CMK (cell line): ENCODE measurements around the gene SLC41A2.
"Not testable (repeated sequence)": the region's sequence is repeated elsewhere in the genome, so short reads cannot be mapped to it uniquely, and the experiment has no call there.

Experiments used
- DNase-seq: peaks from one replicate; pipeline ENCODE4 v3.0.0-alpha.2; 2010; ENCODE audit warnings: low read depth

The SLC41A2 gene, protein sequence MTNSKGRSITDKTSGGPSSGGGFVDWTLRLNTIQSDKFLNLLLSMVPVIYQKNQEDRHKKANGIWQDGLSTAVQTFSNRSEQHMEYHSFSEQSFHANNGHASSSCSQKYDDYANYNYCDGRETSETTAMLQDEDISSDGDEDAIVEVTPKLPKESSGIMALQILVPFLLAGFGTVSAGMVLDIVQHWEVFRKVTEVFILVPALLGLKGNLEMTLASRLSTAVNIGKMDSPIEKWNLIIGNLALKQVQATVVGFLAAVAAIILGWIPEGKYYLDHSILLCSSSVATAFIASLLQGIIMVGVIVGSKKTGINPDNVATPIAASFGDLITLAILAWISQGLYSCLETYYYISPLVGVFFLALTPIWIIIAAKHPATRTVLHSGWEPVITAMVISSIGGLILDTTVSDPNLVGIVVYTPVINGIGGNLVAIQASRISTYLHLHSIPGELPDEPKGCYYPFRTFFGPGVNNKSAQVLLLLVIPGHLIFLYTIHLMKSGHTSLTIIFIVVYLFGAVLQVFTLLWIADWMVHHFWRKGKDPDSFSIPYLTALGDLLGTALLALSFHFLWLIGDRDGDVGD

DNA sequence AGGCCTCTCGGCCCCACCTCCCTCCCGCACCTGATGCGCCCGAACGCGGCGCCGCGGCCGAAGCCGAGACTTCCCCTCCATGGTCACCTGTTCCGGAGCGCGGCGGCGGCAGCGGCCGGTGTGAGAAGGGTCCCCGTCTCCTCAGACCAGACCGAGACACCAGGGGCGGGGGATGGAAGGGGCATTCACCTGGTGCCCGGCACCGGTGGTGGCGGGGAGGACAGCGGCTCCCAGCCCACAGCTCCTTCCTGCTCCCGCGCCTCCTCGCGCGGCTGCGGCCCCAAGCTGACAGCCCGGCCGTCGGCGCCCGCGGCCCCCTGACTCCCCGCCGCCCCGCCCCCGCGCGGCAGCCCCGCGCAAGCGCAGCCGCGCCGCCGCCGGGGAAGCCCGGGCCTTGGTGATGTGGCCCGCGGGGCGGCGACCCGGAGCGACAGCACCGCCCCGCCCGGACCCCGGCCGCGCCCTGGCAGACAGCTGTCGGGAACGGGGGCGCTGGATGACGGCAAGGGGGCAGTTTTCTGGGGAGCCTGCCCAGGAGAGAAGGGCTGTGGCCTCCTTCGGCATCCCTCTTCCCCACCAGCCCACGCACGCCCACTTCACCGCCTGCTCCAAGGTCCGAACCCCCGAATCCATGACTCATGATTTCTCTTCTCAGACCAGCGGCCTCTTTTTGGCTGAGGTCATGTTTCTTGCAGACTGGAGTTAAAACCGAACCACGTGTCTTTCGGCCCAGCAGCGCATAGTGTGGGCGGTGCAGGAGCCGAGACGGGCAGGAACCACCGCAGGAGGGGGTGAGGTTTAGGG, at the start of gene SLC41A2:
Gene SLC41A2 (minus strand): TSS at position 290 of the 804 bp plus-strand sequence. CDS start 29,763 bp downstream, outside the sequence.
- DNase-seq, result peak; percentile 3

DNA sequence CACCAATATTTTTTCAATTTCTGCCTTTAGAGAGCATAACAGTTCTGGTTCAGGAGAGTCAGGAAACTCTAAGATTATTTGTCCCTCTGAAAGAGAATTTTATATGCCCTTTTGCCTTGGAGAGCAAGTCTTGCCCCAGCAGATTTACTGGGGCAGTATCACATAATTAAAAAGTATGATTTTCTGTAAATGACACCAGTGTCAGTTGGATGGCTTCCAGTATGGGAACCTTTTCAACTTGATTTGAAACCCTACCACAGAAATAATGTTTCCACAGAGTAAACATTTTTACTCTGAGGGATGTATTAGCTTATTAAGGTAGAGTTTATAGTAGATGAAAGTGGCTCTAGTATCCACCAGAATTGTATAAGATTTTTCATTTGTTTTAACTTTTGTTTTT, 43.4 kb upstream of the SLC41A2 start:
- DNase-seq, result no peak

DNA sequence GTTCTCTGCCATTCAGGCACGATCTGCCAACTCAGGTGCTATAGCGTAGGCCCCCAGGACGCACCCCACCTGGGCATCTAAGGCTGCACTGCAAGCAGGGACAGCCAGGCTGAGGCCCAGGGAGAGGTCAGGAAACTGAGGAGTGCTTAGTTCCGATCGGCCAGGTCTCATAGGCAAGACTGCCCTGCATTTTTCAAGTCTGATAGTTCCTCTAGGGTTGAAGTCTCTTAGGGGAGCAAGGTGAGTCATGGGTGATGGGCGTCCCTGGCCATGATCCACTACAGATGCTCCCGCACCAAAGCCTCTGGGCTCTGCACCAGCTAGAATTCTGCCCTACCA, 41.2 kb upstream of the SLC41A2 start:
- no peak for DNase-seq

DNA sequence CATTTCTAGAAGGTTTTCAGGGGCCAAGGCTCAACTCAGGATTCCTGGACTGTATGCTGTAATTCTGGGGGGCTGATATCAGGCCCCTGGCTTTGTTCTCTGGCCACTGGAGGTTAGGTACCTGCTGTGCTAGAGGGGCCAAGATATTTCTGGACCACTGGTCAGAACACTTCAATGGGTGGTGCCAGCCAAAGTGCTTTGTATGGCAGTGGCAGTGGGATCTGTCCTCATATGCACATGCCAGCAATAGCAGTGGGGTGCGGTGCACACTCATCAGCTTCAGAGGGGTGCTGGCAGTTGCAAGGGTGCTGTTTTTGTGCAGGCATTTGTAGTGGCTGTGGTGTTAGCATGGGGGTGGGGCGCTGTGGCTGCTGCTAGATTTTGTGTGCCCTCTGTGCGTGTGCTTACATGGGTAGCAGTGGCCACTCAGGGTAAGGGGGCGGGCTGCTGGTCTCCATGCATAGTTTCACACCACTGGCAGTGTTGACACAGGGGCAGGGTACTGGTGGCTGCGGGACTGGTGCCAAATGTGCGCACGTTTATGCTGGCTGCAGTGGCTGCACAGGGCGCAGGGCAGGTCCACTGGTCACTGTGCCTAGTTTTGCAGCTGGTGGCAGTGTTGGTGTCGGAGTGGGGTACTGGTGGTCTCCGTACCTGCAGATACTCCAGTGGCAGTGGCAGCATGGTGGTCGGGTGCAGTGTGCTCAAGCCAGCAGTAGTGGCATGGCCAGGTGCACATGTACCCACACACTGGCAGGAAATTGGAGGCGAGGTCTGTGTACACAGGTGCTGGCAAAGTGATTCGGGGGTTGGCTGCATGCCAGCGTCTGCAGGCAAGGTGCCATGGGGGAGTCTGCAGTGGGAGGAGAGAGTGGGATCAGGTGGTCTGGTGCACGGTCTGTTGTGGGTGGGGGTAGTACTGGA, 40.6 kb upstream of the SLC41A2 start:
- no peak for DNase-seq

DNA sequence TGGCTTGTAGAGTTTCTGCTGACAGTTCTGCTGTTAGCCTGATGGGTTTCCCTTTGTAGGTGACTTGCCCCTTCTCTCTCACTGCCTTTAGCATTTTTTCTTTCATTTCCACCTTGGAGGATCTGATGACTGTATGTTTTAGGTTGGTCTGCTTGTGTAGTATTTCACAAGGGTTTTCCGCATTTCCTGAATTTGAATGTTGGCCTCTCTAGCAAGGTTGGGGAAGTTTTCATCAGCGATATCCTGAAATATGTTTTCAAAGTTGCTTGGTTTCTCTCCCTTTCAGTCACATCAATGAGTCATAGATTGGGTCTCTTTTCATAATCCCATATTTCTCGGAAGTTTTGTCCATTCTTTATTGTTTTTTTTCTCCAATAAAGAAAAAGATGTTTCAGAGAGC, 39.5 kb upstream of the SLC41A2 start:
- no peak for DNase-seq

DNA sequence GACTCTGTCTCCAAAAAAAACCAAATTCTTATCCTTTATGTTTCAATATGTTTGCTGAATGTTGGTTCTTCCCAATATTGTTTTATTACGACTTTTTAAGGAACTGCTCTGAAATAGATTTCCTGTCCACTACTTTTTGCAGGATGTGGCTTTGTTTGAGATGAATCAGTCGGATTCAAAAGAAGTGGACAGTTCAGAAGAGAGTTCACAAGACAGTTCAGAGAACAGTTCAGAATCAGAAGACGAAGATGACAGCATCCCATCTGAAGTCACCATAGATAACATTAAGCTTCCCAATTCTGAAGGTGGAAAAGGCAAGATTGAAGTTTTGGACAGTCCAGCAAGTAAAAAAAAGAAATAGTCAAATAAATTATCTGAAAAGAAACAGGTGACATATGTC, 36.2 kb upstream of the SLC41A2 start:
- DNase-seq, result no peak

DNA sequence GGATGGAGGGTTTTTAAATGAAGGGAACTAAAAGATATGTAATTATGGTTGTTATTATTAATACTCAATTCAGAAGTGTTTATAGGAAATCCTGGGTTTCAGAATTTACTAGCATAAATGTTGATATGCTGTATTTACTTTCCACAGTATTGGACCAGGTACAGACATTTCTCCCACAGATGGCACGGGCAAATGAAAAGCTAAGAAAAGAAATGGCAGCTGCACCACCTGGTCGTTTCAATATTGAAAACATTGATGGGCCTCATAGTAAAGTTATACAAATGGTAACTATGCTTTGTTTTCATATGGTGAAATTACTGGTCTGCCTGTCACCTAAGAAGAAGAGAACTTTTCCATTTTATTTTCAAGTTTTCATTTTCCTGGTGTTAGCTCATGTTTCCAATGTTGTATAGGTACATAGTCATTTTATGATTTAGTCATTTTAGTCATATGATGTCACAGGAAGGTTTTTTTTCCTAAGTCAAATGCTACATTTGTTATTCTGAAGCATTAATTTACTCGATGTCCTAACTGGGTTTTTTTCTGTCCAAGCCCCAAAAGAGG, 33.6 kb upstream of the SLC41A2 start:
- no peak for DNase-seq

DNA sequence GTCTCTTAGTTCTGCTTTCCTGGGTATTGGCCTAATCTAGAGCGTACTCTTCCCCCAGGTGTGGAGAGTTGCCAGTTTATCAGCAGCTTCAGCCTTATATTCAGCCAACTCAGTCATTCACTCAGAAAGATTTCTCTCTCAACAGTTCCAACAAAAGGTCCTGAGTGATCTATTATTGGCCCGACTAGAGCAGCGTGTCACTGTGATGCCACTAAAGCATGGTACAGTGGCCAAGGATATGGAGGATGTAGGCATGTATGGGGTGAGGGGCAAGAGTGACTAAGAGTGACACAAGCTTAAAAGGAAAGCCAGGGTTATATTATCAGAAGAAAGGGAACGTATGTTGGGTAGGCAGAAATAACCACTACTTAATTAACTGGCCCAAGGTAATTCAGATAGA, 32.9 kb upstream of the SLC41A2 start:
- DNase-seq, result no peak

DNA sequence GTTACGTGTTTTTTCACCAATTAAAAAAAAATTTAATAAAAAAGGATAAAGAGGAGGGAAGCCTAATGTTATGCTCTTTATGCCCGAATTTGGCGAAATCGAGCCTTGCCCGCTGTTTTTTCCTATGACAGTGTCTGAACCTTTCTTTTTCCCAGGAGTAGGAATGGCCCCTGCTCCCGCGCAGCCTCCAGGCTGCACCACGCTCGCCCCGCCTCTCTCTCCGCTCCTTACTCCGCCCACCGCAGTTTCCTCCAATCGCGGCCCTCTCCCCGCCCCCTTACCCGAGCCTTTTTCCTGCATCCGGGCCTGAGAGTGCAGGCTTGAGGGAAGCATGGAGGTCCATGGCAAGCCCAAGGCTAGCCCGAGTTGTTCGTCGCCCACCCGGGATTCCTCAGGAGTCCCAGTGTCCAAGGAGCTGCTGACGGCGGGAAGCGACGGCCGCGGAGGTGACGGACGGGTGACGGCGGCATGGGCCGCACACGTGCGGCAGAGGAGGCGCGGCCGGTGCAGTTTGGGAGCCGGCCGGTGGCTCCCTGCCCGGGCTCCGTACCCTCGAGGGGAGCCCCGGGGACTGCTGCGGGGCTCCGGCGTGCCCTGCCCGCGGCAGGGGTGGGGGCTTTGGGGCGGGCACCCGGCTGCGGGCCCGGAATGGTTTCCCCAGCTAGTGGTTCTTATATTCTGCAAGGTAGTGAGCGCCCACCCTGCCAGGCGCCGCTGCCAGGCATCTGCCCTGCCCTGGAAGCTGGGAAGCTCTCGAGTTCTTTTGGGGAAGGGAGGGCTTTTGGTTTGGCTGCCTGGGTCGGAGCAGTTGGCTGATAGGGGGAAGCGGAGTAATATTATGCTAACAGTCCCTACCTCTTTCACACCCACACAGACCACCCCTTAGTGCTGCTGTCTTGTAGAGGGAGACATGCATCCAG, 28.2 kb upstream of the SLC41A2 start, which contains the start of gene NOPCHAP1:
Gene NOPCHAP1 (plus strand): TSS at position 295 of the 920 bp plus-strand sequence. CDS start 37 bp downstream, at position 332.
- peak; percentile 39 for DNase-seq

DNA sequence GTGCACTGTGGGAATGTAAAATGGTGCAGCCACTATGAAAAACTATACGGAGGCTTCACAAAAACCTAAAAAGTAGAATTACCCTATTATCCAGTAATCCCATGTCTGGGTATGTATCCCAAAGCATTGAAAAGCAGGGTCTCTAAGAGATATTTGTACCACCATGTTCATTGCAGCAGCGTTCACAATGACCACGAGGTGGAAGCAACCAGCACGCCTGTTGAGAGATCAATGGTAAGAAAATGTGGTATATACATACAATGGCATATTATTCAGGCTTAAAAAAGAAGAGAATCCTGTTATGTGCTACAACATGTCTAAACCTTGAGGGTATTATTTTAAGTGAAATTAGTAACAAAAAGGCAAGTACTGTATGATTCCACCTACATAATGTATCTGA, 27.1 kb upstream of the SLC41A2 start:
- DNase-seq, result no peak

DNA sequence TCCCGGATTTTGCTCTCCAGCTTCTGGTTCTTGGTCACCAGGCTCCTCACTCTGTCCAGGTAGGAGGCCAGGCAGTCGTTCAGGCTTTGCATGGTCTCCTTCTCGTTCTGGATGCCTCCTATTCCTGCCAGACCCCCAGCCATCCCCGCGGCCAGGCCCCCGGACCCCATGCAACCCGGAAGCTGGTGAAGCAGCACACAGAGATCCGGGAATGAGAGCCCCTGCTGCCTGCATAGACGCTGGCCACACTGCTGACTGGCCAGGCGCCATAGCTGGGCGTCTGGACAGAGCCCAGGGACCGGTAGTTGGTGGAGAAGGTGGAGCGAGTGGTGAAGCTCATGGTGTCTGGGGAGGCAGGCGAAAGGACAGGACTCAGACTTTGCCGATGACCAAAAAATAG, 19.6 kb upstream of the SLC41A2 start:
- not testable (repeated sequence) for DNase-seq

DNA sequence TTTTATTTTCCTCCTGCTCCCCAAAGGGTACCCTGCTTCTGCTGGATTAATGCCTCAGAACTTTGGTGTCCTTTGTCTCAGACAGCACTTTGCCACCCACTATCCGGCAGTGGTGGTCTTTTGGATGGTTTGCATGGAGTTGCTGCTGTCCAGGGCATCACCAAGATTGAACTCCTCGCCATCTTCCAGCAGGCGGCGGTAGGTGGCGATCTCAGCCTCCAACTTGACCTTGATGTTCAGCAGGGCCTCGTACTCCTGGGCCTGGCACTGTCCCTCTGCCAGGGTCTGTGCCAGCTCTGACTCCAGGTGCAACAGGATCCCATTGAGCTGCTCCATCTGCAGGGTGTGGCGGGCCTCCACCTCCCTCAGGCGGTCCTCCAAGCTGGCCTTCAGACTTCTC, 18.6 kb upstream of the SLC41A2 start:
- DNase-seq, result no peak

DNA sequence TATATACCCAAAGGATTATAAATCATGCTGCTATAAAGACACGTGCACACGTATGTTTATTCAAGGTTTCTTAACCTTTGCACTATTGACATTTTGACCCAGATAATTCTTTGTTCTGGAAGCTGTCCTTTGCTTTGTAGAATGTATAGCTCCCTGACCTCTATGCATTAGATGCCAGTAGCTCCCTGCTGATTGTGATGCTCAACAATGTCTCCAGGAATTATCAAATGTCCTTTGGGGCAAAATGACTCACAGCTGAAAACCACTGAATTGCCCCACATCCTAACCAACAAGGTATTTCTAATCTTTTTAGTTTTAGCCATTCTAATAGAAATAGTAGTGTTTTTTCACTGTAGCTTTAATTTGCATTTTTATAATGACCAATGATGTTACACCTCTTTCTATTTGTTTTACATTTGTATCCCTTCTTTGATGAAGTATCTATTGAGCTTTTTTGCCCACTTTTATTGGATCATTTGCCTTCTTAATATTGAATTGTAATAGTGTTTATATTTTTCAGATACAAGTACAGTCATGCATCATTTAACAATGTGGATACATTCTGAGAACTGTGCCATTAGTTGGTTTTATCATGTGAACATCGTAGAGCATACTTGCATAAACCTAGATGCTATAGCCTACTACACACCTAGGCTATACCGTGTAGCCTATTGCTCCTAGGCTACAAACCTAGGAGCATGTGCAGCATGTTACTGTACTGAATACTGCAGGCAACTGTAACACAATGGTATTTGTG, 17.7 kb upstream of the SLC41A2 start:
- no peak for DNase-seq

DNA sequence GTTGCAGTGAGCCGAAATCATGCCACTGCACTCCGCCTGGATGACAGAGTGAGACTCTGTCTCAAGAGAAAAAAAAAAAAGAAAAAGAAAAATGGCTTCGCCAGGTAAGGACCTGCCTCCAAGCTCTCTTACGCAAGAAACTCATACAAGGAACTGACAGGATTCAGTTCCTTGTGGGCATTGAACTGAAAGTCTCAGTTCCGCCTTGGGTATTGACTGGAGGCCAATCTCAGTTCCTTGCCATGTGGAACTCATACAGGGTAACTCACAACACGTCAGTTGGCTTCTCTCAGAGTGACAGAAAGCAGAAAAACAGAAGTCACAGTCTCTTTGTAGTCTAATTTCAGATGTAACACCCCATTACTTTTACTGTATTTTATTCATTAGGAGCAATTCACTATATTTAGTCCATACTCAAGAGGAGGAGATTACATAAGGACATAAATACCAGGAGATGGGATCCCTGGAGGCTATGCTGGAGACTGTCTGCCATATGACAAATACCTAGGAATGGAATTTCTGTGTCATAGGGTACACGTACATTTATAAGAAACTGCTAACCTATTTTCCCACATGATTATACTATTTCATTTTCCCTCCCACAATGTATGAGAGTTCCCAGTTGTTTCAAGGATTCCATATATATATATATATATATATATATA, 16.7 kb upstream of the SLC41A2 start:
- DNase-seq, result no peak

DNA sequence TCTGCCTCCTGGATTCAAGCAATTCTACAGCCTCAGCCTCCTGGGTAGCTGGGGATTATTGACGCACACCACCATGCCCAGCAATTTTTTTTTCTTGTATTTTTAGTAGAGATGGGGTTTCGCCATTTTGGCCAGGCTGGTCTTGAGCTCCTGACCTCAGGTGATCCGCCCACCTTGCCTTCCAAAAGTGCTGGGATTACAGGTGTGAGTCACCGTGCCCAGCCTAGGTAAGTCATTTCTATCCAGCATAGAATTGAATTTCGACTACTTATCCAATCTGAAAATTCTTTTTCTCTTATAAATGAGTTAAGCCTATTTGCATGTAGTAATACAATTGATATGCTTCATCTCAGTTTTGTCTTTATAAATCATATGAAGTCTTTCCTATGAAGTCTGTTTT, 15.2 kb upstream of the SLC41A2 start:
- no peak for DNase-seq

DNA sequence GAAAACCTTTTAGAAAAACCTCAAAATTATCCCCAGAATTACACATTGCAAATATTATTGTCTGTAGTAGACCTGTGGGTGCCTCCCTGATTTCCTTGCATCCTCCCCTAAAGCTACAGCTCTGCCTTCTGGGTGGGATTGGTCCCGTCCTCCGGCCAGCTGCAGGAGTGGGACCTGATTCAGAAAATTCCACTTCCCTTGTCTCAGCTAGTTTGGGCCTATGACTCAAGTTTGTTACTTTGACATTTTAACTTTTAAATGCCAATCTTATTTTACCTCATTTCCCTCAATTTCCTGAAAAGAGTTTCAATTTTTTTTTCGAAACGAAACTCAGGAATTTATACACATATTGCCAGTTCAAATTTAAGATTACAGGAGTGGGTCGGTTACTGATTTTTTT, 13.2 kb upstream of the SLC41A2 start:
- DNase-seq, result no peak

DNA sequence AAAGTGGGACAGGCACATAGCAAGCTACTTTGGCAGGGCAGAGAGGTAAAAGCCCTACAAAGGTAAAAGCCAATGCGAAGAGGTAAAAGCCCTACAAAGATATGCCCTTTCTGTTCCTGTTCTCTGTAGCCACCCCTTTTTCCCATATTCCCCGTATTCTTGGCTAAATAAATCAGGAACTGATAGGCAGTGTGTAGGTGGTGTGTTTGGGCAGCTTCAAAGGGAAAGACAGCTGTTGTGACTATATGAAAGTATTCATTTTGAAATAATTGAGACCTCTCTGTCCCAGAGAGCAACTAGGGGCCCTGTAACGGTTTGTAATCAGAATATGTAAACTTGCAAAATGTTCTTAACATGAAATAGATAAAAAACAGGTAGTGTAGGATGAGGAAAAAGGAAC, 11.3 kb upstream of the SLC41A2 start:
- no peak for DNase-seq

DNA sequence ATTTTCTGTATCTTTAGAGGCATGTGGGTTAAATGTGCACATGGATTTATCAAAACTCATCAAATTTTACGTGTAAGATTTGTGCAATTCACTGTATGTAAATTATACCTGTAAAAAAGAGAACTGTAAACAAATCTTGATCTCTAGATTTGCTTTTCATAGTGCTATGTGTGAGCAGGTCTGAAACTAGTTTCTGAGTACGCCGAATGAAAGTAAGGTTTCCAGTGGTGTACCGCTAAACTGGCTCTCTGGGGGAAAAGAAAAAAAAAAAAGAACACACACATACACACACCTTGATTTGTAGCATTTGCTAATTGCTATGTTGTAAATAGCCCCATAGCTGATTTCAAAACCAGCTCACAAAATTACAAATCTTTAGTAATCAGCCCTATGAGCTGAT, 8.6 kb upstream of the SLC41A2 start:
- DNase-seq, result no peak

DNA sequence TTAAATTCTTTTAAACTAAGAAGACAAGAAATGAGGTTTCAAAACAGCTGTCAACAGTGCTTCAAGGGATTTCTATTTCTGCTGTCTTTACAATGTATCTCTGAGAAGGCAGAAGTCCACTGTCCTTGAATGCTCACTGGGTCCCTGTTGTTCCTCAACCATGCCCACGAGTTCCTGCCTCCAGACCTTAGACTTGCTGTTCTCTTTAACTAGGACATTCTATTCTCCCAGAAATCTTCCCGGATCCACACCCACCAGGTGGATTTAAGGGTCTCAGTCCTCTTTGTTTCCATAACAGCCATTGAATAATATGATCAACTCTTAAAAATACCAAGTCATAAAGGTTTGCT, 6.7 kb upstream of the SLC41A2 start:
- DNase-seq, result no peak
